GM19328 (cell line): ENCODE data around the gene PREP.

ENCODE experiments used
- ATAC-seq: cut with Tn5 transposase; IDR thresholded peaks from one replicate; pipeline ENCODE4 v1.9.1; 2021; ENCODE audit warnings: mild to moderate bottlenecking, moderate library complexity; ENCODE audit not compliant: unreplicated experiment

The PREP gene

DNA sequence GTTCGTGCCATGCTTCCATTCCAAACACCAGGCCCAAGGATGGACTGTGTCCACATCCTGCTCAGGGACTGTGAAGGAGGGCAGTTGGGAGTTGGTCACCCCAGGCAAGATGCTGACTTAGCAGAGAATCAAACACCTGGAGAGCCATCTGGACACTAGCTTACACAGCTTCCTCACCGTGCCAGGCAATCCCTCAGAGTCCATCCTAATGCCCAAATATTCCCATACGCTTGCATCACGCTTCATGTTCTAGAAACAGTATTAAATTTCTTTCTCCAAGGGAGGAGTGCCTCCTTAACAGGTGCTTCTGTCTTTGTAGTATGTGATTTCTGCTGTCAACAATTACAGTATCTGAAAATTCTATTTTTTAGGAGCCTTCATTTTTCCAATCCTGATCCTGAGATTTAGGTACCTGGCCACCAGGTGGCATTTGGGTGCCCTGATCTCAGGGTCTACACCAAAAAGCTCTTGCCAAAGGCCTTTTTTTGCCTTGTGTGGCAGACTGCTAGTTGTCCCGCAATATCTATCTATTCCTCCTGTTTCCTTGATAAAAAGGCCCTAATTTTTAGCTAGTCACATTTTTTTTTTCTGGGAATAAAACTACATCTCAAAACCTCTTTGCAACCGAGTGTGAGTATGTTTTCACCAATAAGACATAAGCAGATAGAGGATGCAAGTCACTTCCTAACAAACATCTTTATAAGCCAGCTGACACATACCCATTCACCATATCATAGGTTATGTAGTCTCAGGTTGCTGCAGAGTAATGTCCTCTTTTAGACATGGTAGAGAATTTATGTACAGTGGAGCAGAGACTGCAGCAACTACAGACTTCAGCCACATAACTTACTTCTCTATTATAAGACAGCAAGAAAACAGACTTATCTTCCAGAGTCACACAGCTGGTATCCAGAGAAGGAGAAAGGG lies 85.0 kb downstream of the PREP start:
- no peak for ATAC-seq

DNA sequence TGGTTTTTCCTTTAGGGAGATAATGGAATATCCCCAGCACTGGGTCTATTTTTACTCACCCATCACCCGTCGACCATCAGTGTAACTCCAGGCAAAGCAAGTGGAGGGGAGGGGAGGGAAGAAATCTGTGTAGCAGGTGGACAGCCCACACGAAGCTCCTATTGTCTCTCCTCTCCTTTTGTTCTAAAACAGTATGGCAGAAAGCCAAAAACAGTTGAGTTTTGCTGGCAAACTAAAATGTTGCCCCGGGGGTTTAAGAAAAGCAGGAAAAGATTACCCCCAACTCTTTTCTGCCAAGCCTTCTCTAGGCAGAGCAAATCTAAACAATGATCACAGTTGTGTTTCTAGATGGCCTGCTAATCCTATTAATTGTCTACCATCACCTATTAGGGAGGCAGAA lies 89.7 kb downstream of the PREP start:
- no peak for ATAC-seq

DNA sequence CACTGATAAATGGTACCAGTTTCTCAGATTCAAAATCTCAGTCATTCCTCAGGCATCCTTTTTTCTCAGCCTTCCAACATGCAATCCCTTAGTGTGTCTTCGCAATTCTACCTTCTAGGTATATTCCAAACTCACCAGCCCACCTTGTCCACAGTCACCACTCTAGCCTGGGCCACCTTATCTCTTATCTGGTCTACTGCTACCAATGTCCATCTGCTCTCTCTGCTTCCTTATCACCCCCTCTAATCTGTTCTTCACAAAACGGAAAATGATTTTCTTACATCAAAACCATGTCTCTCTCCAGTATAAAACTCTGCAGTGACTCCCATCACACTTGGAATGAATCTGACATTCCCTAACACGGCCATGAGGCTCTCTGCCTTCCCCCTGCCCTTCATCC lies 91.9 kb downstream of the PREP start:
- ATAC-seq = no peak

DNA sequence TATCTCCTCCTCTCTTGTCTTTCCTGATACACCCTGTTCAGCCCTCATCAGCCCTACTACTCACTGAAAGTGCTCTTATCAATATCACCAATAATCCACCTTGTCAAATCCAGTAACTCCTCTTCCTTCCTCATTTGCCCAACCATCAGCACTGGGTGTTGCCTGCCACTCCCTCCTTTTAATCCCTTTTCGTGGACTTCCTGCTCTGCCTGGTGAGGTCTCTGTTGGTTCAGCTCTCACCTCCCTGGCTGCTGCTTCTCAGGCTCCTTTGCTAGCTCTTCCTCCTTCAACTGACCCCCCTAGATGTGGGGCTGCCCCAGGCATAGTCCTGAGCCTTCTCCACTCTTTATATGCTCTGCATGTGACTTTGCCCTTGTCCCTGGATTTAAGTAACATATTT lies 92.5 kb downstream of the PREP start:
- ATAC-seq = no peak

DNA sequence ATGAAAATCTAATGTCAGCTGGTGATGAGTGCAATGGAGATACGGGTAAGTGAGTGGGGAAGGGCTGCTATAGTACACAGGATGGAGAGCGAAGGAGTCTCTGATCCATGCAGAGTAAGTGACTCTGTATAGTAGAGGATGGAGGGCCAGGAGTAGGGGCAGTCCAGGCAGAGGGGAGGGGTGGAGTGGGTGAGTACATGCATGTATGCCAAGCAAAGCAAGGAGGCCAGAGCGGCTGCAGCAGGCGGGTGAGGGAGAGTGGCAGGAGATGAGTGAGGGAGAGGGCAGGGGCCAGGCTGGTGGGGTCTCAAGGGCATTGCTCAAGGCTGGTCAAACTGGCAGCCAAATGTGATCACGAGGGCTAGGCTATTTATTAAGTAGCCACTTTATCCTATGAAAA lies 94.0 kb downstream of the PREP start:
- ATAC-seq = no peak

DNA sequence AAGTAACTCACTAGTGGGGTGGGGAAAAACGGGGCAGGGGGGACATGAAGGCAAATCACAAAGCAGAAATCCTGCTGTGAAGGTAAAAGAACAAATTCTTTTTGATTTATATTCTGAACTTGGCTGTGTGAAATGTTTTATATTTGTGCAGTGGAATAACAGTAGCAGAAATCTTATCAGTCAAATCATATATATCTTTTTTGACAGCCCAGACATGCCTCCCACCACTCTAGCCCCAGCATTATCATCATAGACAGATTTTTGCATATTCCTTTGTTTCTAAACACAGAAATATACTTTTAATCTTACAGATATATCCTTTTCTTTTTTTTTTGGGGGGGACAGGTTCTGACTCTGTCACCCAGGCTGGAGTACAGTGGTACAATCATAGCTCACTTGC lies 97.4 kb downstream of the PREP start:
- no peak for ATAC-seq

DNA sequence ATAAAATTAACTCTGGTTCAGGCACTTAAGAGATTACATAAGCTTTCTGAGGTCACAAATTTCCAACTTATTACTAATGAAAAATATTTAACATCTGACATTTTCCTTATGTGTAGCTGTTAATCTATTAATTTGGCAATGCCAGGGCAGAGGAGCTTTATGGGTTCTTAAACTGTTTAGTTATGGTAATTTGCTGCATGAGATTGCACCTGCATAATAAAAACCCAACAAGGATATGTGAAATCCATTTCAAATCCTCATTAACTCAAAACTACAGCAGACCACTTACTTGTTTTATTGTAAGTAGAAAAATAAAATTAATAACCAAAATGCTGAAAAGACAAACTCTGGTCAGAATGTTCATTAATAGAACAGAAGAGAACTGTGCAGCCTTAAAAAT lies 98.1 kb downstream of the PREP start:
- ATAC-seq = no peak

DNA sequence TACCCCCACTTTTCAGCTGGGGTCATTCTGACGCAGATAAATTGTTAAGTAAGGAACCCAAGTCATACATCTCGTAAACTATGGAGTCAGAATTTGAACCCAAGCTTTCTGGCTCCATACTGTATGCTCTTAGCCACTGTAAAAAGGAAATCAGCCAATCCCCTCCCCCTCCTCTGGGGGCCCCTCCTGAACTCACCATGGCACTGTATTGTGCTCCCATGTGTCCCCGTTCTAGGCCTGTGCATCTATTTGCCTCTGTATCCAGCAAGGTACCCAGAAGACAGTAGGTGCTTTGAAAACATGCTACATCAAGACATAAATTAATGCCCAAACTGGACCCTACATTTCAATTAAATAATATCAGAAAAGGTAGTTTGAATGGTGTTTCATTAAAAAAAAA lies 98.5 kb downstream of the PREP start:
- no peak for ATAC-seq

DNA sequence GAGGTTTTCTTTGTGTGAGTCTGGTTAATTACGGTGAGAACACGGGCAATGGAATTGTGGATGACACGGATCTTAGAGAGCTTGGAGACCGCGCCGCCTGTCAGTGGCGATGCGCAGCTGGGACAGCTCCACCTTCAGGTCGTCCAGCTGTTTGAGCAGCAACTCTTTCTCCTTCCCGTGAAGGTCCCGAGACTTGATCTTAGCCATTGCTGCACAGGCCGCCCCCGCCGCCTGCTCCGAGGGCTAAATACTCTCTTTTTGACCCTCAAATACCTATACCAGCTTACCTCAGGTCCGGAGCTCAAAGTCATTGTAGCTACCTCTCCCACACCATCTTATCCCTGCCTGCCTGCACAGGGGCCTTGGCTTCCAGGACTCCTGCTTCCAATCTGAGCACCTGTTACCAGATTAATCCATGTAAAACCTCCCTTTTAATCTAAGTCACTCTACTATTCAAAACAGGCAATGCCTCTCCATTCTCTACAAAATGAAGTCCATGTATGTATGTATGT lies 100.2 kb downstream of the PREP start:
- ATAC-seq = no peak

DNA sequence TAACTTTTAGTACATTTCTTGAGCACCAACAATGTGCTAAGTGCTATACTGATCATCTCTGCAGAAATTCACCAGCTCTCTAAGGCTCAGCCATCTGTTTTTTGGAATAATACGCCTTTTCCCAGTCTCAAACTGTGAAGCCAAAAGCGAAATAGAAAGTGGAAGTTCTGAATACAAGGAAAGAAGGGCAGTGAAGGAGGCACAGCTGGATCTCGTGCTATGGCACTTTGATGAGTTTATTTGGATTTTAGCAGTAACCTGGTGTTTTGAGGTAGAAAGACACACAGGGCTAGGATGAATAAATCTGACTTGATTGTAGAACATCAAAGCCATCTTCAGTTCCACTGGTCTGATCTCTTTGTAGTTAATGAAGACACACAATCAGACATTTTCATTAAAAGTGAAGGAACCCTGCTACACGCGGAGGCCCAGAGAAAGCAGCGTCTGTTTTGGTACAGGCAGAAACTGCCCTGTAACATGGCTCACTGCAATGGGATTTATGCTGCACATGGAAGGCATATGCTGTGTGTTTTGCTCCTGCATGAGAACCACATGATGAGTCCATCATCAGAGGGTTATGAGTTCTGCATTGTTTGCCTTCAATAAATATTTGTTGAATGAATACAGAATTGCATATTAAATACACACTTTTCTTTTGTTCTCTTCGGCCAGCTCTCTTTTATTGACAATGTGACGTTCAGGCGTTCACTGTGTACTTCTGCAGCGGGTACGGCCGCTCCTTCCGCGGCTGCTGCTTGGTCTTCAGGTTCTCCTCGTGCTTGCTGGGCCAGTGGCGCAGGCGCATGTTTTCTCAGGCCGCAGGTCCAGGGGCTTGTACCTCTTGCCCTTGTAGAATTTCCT lies 100.9 kb downstream of the PREP start:
- no peak for ATAC-seq

DNA sequence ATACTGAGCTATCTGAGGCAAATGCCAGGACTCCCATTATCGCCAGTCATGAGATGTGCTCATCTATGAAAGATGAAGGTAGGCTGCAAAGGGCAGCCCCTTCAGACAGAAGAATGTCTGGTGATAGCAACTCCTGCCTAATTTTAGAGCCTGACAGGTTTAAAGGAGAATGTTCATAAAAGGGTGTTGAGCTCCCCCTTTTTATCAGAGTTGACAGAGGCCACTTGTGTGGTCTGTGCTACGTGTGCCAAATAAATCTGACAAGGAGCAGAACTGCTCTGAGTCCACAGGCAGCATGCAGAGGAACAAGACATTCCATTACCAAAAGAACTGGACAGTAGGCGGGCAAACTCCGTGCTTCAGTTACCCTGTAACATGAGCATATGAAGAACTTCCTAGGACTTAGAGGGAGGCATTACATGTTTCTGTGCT lies 101.8 kb downstream of the PREP start:
- ATAC-seq = no peak

DNA sequence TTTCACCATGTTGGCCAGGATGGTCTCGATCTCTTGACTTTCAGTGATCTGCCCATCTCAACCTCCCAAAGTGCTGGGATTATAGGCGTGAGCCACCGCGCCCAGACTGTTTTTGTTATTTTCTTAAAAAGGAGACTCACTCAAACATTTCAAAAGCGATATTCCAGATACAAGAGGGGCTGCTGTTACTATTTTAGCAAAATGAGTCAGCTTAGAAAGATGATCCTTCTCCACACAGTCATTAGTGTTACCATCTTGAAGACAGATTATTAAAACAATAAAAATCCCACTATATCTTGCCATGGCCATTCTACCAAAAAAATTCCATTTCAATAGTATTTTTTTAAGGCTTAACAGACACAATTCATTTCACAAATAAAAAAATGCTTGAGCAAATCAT lies 102.8 kb downstream of the PREP start:
- no peak for ATAC-seq

DNA sequence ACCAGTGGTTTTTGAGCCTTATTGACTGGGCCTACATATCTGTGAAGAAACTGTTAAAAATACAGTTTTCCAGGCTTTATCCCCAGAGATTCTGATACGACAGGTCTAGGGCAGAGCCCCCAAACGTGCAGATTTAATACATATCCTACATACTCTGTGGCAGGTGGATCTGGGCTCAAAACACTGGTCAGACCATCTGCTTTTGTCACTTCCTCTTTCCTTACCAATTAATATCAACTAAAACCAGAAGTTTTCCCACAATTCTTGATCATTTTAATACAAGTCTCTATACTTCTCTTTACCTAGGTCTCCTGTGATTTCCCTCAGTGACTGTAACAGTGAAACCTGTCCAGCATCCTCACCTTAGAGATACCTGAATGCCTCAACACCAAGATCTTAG lies 108.8 kb downstream of the PREP start:
- ATAC-seq = no peak

DNA sequence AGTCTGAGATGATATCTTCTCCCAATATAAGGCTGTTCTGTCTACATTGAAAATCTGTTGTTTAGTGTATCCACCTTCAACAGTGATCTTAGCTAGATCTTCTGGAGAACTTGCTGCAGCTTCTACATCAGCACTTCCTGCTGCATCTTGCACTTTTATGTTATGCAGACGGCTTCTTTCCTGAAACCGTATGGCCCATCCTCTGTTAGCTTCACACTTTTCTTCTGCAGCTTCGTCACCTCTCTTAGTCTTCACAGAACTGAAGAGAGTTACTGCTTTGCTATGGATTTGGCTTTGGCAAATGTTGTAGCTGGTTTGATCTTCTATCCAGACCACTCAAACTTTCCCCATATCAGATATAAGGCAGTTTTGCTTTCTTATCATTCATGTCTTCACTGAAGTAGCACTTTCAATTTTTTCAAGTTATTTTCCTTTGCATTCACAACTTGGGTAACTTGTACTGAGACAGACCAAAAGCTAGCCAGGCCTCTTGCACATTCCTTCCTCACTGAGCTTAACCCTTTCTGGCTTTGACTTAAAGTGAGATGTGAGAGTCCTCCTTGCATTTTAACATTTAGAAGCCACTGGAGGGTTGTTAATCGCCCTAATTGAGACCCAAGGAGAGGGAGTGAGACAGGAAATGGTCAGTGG lies 110.1 kb downstream of the PREP start:
- no peak for ATAC-seq

DNA sequence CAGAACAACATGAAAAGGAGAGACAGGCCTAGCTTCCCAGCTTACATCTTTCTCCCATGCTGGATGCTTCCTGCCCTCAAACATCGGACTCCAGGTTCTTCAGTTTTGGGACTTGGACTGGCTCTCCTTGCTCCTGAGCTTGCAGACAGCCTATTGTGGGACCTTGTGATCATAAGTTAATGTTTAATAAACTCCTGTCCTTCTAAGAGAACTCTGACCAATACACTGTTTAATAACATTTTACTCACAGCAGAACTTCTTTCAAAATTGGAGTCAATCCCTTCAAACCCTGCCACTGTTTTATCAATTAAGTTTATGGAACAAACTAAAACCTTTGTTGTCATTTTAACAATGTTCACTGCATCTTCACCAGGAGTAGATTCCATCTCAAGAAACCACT lies 111.4 kb downstream of the PREP start:
- ATAC-seq = no peak

DNA sequence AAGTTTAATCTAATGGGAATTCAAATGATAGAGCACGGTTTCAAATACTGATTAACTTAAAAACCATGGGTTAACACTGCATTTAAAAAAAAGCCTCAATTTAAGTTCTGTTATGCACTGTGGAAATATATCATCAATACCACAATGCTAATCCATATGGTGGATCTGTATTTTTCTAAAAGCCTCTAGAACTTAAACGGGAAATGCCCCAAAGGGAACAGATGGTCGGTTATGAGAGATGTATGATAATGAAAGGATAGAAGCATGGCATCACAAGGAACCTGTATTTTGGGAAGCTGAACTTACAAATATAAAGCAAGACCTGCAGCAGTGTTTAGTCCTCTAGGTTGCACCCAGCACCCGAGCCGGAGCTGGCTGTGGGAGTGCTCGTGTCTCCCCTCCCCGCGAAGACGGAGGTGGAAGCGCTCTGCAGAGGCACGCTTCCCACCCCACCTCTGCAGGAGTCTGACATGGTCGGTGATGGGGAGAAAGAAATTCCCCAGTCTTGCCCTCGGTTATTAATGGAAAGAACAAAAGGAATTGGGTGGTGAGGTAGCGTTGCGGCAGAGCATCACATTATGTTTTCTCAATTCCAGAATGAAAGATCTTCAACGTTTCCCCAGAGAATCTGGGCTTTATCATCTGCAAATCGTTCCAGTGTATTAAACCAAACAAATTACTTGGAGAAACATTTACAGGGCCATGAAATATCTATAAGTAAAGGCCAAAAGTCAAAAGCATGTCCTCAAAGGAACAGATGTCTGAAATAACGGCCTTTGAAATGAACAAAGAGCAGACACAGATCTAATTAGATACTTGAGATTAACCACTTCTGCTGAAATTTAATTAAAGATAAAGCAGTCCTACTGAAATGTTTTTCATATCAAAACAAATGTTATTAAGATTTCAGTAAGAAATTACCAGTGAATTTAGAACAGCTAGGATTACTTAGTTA lies 120.0 kb downstream of the PREP start:
- no peak for ATAC-seq

DNA sequence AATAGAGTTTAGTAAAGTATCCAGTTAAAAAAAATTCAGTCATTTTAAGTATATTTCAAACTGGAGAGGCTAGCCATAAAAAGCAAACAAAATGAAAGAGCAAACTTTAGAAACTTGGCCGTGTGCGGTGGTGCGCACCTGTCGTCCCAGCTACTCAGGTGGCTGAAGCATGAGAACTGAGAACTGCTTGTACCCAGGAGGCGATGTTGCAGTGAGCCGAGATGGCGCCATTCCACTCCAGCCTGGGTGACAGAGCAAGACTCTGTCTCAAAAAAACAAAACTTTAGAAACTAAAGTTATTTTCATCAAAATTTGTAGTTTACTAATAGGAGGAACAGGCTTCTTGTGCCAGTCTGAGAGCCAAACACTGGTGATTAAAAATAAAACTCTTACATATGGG lies 122.8 kb downstream of the PREP start:
- ATAC-seq = no peak

DNA sequence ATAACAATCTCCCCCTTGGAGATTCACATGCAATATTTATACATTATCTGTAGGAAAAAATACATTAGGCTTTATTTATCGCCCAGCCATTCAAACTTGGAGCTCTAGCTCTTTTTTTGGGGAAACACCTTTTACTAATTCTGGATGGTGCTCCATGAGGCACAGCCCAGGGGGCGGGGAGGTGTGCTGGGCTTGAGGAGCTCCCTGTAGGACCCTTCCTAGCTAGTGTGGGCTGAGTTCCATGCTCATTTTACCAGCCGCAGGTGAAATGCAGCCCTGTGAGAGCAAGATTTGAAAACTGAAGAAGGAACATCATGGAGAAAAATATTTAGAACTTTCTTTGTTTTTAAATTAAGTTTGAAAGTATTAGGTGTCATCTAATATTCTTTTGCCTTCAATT lies 123.4 kb downstream of the PREP start:
- no peak for ATAC-seq

DNA sequence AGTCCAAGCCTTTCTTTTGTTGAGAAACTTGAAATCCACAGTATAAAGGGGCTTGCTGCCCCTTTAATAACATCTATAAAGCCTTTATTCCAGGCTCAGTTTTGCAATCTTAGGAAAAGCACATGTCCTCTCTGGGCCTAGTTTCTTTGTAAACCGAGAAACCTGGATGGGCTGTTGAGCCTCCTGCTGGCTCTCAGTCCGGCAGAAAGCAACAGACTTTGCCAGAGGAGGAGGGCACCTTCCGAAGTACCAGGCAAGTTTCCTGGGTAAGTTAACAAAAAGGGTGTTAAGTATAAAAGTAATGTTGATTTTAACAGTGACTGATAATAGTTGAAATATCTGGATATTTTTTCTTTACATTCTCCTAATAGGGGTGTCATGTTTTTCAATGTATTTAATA lies 124.1 kb downstream of the PREP start:
- ATAC-seq = no peak

DNA sequence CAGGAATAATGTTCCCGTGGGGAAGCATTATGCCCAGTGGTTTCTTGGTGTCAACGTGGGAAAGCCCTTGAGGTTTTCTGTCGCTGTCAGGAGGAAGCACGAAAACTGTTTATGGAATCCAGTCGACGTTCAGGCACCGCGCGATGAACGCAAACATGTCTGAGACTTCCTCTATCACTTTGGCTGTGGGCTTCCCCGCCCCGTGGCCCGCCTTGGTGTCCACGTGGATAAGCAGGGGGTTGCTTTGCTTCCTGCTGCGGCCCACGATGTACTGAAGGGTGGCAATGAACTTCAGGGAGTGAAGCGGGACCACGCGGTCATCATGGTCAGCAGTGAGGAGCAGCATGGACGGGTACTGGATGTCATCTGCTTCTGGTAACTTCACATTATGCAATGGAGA lies 124.8 kb downstream of the PREP start:
- no peak for ATAC-seq
